K562 (cell line): ENCODE measurements around the gene TYW5. TPM values are rescaled to one million over a fixed set of nuclear protein-coding genes. Genes with fewer than 3 reads are reported as not detected.

ENCODE experiments used
- BHLHE40 ChIP-seq: IDR thresholded peaks from 2 replicates; pipeline ENCODE4 v1.6.1; 2011; ENCODE audit warnings: low read length, improper control_type of control experiment
- ESRRA ChIP-seq: fragments of 450-650 bp; IDR thresholded peaks from 2 replicates; pipeline ENCODE4 v1.6.1; 2014; ENCODE audit warnings: low read depth, mild to moderate bottlenecking, moderate library complexity, borderline replicate concordance
- GABPA ChIP-seq: fragments of 200-800 bp; sonication (Bioruptor generic); conservative IDR thresholded peaks from 2 replicates; pipeline ENCODE4 v1.6.1; 2016; ENCODE audit warnings: low read depth, missing genetic modification characterization, missing compliant biosample characterization
- KDM5B ChIP-seq: fragments of 200-600 bp; sonication (generic); IDR thresholded peaks from 2 replicates; pipeline ENCODE4 v1.6.1; 2012; ENCODE audit warnings: low read depth, mild to moderate bottlenecking, moderate library complexity, low read length, control low read depth, inconsistent platforms; ENCODE audit not compliant: insufficient replicate concordance
- KLF1 ChIP-seq: fragments of 450-650 bp; IDR thresholded peaks from 2 replicates; pipeline ENCODE4 v1.6.1; 2016; ENCODE audit warnings: missing genetic modification characterization, missing compliant biosample characterization
- MTA1 ChIP-seq: fragments of 450-650 bp; IDR thresholded peaks from 2 replicates; pipeline ENCODE4 v1.6.1; 2017; ENCODE audit warnings: borderline replicate concordance
- PCBP1 ChIP-seq: fragments of 200-400 bp; formaldehyde crosslinking; IDR thresholded peaks from 2 replicates; pipeline ENCODE4 v1.6.1; 2018; ENCODE audit warnings: mild to moderate bottlenecking, low read depth, low read length; ENCODE audit not compliant: poor library complexity, severe bottlenecking
- SMAD4 ChIP-seq: fragments of 250-450 bp; sonication (Bioruptor Pico); conservative IDR thresholded peaks from 2 replicates; pipeline ENCODE4 v1.8.0; 2021; ENCODE audit warnings: inconsistent platforms, mild to moderate bottlenecking, moderate library complexity
- SP1 ChIP-seq: sonication (generic); formaldehyde crosslinking; IDR thresholded peaks from 2 replicates; pipeline ENCODE4 v1.8.1; 2022; ENCODE audit warnings: mild to moderate bottlenecking, missing genetic modification reagents
- TOE1 ChIP-seq, 2 experiments: fragments of 450-650 bp in 1 of 2; sonication (generic) in 1 of 2; formaldehyde crosslinking in 1 of 2; IDR thresholded peaks; 2 replicates each; pipeline versions ENCODE4 v1.7.1 to v1.8.0; 2016 to 2022; ENCODE audit warnings: borderline replicate concordance in 2 of 2, mild to moderate bottlenecking in 2 of 2, antibody characterized with exemption in 1 of 2, inconsistent platforms in 1 of 2, low read depth in 1 of 2, missing genetic modification reagents in 1 of 2, moderate library complexity in 1 of 2
- ZFX ChIP-seq: sonication (generic); formaldehyde crosslinking; IDR thresholded peaks from 2 replicates; pipeline ENCODE4 v1.8.0; 2022; ENCODE audit warnings: mild to moderate bottlenecking, missing genetic modification reagents, moderate library complexity
- polyA plus RNA-seq, 8 experiments: library from polyadenylated mRNA; depleted of rRNA in 4 of 8; stranded (reverse) in 5 of 8; unstranded in 3 of 8; fragments of >200 nt; fragmentation: Nextera tagmentation in 2 of 8; fragmentation: Illumina TruSeq in 1 of 8; extraction: Ambion mirVana in 2 of 8; extraction: Trizol in 1 of 8; gene quantifications; 2 replicates each; pipeline versions ENCODE4 v1.2.1 to v1.2.3, GENCODE V29; 2011 to 2014; ENCODE audit warnings: inconsistent platforms in 1 of 8, missing spikeins in 1 of 8
- total RNA-seq, 7 experiments: library from RNA; depleted of rRNA in 6 of 7; stranded (reverse); fragments of >200 nt in 6 of 7; fragmentation: Illumina TruSeq in 2 of 7; extraction: Trizol in 2 of 7; gene quantifications; 2 replicates each; pipeline versions ENCODE4 v1.2.1 to v1.2.3, GENCODE V29; 2011 to 2021; ENCODE audit warnings: low replicate concordance in 1 of 7
- TF ChIP-seq, protein P1 (sequence below), 2 experiments: fragments of 450-650 bp; conservative IDR thresholded peaks; 2 replicates each; pipeline ENCODE4 v1.6.1; 2017; ENCODE audit warnings: mild to moderate bottlenecking in 2 of 2, moderate library complexity in 2 of 2
- TF ChIP-seq, protein P2 (sequence below): sonication (generic); formaldehyde crosslinking; IDR thresholded peaks from 2 replicates; pipeline ENCODE4 v1.9.0; 2022; ENCODE audit warnings: mild to moderate bottlenecking, missing genetic modification reagents
- TF ChIP-seq, protein P3 (sequence below): sonication (generic); formaldehyde crosslinking; IDR thresholded peaks from 2 replicates; pipeline ENCODE4 v1.8.1; 2022; ENCODE audit warnings: missing genetic modification reagents
- TF ChIP-seq, protein P4 (sequence below), 3 experiments: fragments of 200-800 bp in 1 of 3; sonication (Bioruptor generic) in 1 of 3; sonication (generic) in 1 of 3; formaldehyde crosslinking in 1 of 3; IDR thresholded peaks; 2 replicates each; pipeline versions ENCODE4 v1.6.1 to v1.8.0; 2016 to 2022; ENCODE audit warnings: mild to moderate bottlenecking in 2 of 3, missing compliant biosample characterization in 2 of 3, missing genetic modification characterization in 2 of 3, missing genetic modification reagents in 1 of 3
- TF ChIP-seq, protein P5 (sequence below): conservative IDR thresholded peaks from 2 replicates; pipeline ENCODE4 v1.6.1; 2011; ENCODE audit warnings: low read depth, mild to moderate bottlenecking, low read length; ENCODE audit not compliant: control insufficient read depth

Gene TYW5
- total and polyA plus RNA-seq, 9 of the 15 experiments (the other 6 are each of a cell fraction or from before 2014, with no cell fraction given): 3.6 to 7.7 (median 4.6) TPM

DNA sequence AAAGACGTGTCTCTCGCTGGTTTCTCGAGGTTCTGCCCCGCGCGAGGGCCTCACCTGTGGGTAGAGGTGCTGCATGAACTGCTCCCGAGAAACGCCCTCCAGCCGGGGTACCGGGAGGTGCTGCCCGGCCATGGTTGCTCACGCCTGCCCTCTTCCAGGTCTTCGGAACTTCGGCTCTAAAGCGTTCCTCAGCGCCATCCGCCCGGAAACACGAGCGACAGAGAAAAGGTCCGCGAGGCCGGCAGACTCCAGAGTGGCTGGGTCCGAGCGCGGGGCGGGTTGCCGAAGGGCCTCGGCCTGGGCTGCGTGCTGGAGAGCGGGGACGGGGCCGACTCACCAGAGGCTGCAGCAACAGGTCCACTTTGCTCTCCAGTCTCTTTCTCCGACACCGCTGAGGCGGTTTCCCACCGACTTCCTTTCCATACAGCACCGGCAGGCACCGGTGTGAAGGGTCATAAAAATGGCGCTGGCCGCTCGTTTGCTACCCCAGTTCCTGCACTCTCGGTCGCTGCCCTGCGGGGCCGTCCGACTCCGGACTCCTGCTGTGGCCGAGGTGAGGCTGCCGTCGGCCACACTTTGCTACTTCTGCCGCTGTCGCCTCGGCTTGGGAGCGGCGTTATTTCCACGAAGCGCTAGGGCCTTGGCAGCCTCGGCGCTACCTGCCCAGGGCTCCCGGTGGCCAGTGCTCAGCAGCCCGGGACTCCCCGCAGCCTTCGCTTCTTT, at the start of gene TYW5, which contains the start of gene MAIP1 (continued):
- TF ChIP-seq KLF1 (tag): peak; percentile 44; the same call in 1 of the 2 replicates
- TF ChIP-seq BHLHE40: 0 out of 2 replicates have a peak, but pooled peaks have one; percentile 4
- peak; percentile 96 for TF ChIP-seq TOE1 (IDR thresholded peaks at IDR 0.05; ENCODE audit: borderline replicate concordance)
- TF ChIP-seq TOE1 (CRISPR knock-in tag; IDR thresholded peaks at IDR 0.05; ENCODE audit: borderline replicate concordance, low read depth): no peak
- peak; percentile 64 for TF ChIP-seq SMAD4 (CRISPR knock-in tag)
- peak; percentile 73; the same call in 1 of the 2 replicates for TF ChIP-seq ESRRA
- TF ChIP-seq, protein P1, sequence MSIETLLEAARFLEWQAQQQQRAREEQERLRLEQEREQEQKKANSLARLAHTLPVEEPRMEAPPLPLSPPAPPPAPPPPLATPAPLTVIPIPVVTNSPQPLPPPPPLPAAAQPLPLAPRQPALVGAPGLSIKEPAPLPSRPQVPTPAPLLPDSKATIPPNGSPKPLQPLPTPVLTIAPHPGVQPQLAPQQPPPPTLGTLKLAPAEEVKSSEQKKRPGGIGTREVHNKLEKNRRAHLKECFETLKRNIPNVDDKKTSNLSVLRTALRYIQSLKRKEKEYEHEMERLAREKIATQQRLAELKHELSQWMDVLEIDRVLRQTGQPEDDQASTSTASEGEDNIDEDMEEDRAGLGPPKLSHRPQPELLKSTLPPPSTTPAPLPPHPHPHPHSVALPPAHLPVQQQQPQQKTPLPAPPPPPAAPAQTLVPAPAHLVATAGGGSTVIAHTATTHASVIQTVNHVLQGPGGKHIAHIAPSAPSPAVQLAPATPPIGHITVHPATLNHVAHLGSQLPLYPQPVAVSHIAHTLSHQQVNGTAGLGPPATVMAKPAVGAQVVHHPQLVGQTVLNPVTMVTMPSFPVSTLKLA (conservative IDR thresholded peaks at IDR 0.05): peak; percentile 67 to 86
- TF ChIP-seq, protein P2, sequence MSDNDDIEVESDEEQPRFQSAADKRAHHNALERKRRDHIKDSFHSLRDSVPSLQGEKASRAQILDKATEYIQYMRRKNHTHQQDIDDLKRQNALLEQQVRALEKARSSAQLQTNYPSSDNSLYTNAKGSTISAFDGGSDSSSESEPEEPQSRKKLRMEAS (CRISPR knock-in tag): peak; percentile 49; the same call in 1 of the 2 replicates
- TF ChIP-seq, protein P3, sequence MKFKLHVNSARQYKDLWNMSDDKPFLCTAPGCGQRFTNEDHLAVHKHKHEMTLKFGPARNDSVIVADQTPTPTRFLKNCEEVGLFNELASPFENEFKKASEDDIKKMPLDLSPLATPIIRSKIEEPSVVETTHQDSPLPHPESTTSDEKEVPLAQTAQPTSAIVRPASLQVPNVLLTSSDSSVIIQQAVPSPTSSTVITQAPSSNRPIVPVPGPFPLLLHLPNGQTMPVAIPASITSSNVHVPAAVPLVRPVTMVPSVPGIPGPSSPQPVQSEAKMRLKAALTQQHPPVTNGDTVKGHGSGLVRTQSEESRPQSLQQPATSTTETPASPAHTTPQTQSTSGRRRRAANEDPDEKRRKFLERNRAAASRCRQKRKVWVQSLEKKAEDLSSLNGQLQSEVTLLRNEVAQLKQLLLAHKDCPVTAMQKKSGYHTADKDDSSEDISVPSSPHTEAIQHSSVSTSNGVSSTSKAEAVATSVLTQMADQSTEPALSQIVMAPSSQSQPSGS (CRISPR knock-in tag): 0 out of 2 replicates have a peak, but pooled peaks have one; percentile 28
- peak; percentile 85 for TF ChIP-seq KDM5B
- peak; percentile 84 for TF ChIP-seq PCBP1
- peak; percentile 94 for TF ChIP-seq ZFX (CRISPR knock-in tag)
- peak; percentile 95 for TF ChIP-seq GABPA
- TF ChIP-seq MTA1: 0 out of 2 replicates have a peak, but pooled peaks have one; percentile 27
- TF ChIP-seq SP1 (CRISPR knock-in tag): 0 out of 2 replicates have a peak, but pooled peaks have one; percentile 37
- TF ChIP-seq, protein P4, sequence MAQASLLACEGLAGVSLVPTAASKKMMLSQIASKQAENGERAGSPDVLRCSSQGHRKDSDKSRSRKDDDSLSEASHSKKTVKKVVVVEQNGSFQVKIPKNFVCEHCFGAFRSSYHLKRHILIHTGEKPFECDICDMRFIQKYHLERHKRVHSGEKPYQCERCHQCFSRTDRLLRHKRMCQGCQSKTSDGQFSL (CRISPR knock-in tag; IDR thresholded peaks at IDR 0.05): no peak
- TF ChIP-seq, protein P4 (tag; IDR thresholded peaks at IDR 0.05): no peak
- TF ChIP-seq, protein P5, sequence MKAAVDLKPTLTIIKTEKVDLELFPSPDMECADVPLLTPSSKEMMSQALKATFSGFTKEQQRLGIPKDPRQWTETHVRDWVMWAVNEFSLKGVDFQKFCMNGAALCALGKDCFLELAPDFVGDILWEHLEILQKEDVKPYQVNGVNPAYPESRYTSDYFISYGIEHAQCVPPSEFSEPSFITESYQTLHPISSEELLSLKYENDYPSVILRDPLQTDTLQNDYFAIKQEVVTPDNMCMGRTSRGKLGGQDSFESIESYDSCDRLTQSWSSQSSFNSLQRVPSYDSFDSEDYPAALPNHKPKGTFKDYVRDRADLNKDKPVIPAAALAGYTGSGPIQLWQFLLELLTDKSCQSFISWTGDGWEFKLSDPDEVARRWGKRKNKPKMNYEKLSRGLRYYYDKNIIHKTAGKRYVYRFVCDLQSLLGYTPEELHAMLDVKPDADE: 0 out of 2 replicates have a peak, but pooled peaks have one; percentile 42
- TF ChIP-seq, all 486 proteins: peak for 122
